ENCODE data around the gene VIL1. TPM values are rescaled to one million over a fixed set of nuclear protein-coding genes. Genes with fewer than 3 reads are reported as not detected.

VIL1 gene
- total RNA-seq, 1 experiment from 2014 or later = not detected

DNA sequence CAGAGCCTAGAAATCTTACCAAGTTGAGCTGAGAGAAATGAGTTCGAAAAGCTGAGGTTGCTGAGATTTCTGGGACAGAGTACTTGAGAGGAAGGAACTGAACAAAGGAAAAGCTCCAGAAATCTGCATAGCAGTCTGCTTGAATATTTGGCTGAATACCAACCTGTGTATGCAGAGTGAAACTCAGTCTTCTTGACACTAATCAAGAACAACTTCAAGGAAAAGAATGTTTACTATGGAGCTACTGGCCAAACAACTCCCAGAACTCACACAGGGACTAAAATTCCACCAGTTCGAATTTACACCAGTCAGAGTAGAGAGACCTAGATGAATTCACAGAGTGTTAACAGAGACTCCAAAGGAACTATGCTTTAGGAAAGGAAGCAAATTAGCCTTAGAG, 82.7 kb downstream of the VIL1 start:
- Histone ChIP-seq H3K27ac (peak overlapping the region; percentile 25; the same call in 1 of the 2 replicates), H4K20me1 (ENCODE audit: insufficient read depth) (no peaks in the 10 kb centered on the region), H3F3A (ENCODE audit: insufficient read depth, low read depth) (0 out of 2 replicates have a peak, but pooled peaks cover 4% of the 10 kb centered on the region), H3K4me3 (no peak overlapping the region), H3K79me2 (ENCODE audit: low read depth) (no peaks in the 10 kb centered on the region), H3K4me2 (no peak overlapping the region), H3K4me1 (replicated peaks; ENCODE audit: insufficient read depth) (no peaks in the 10 kb centered on the region), H3K9me2 (ENCODE audit: insufficient read depth) (no peaks in the 10 kb centered on the region), H3K9me3 (ENCODE audit: insufficient read depth, low read depth) (no peaks in the 10 kb centered on the region), H2AFZ (no peak overlapping the region), H3K27me3 (ENCODE audit: insufficient read depth, low read depth) (no peaks in the 10 kb centered on the region), H3K36me3 (ENCODE audit: low read depth) (0 out of 2 replicates have a peak, but pooled peaks cover 3% of the 10 kb centered on the region)
- CTCF ChIA-PET = interaction anchor here (0.6 to 1.5 kb wide), 3 partner anchors 11 to 112 kb away, joined by 3 to 5 read pairs (median 3); no protein-coding TSS in a partner anchor
- DNase-seq = no peak
- POLR2A ChIA-PET (ENCODE audit: unreplicated experiment) = no interaction called here
- TF ChIP-seq EZH2 (IDR thresholded peaks at IDR 0.05; ENCODE audit: low read depth) = no peak
- TF ChIP-seq, protein P1, sequence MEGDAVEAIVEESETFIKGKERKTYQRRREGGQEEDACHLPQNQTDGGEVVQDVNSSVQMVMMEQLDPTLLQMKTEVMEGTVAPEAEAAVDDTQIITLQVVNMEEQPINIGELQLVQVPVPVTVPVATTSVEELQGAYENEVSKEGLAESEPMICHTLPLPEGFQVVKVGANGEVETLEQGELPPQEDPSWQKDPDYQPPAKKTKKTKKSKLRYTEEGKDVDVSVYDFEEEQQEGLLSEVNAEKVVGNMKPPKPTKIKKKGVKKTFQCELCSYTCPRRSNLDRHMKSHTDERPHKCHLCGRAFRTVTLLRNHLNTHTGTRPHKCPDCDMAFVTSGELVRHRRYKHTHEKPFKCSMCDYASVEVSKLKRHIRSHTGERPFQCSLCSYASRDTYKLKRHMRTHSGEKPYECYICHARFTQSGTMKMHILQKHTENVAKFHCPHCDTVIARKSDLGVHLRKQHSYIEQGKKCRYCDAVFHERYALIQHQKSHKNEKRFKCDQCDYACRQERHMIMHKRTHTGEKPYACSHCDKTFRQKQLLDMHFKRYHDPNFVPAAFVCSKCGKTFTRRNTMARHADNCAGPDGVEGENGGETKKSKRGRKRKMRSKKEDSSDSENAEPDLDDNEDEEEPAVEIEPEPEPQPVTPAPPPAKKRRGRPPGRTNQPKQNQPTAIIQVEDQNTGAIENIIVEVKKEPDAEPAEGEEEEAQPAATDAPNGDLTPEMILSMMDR (conservative IDR thresholded peaks at IDR 0.05) = no peak
- no TSS peak for BruUV-seq (replicated peaks)
- intact Hi-C loops (cut with micrococcal nuclease; ENCODE audit: unreplicated experiment) = no loop called here

Small RNAs within 50 kb of the gene (microRNA-seq; reads per million reads assigned to microRNA genes)
- gene MIR26B (ENCODE audit: borderline number of aligned reads, borderline replicate concordance) = 21,025 reads per million, percentile 96 among the genes with 10 or more reads in this experiment

Other genes with a start within 250 kb of the VIL1 start
- gene ARPC2, start 201.9 kb upstream of the VIL1 start, total RNA-seq (2021) = 228 and 273 TPM in 2 replicates
- gene GPBAR1, start 158.1 kb upstream of the VIL1 start, total RNA-seq (2021) = 0.20 and 0.22 TPM in 2 replicates
- gene AAMP, start 149.0 kb upstream of the VIL1 start, total RNA-seq (2021) = 126 and 165 TPM in 2 replicates
- gene PNKD, start 148.6 kb upstream of the VIL1 start, total RNA-seq (2021) = 94.7 and 102 TPM in 2 replicates
- gene TMBIM1, start 126.6 kb upstream of the VIL1 start, total RNA-seq (2021) = 172 and 187 TPM in 2 replicates
- gene CATIP, start 62.3 kb upstream of the VIL1 start, total RNA-seq (2021) = 1.1 and 2.4 TPM in 2 replicates
- gene SLC11A1, start 36.9 kb upstream of the VIL1 start, total RNA-seq (2021) = 0.35 and 0.44 TPM in 2 replicates
- gene CTDSP1, start 19.3 kb upstream of the VIL1 start, total RNA-seq (2021) = 61.8 and 69.6 TPM in 2 replicates
- 13.1 and 15.4 TPM in 2 replicates for gene USP37, start 149.2 kb downstream of the VIL1 start, total RNA-seq (2021)
- gene CNOT9, start 149.7 kb downstream of the VIL1 start, total RNA-seq (2021) = 45.8 and 46.0 TPM in 2 replicates
- gene PLCD4, start 188.8 kb downstream of the VIL1 start, total RNA-seq (2021) = 0.74 and 1.3 TPM in 2 replicates
- 23.1 and 23.7 TPM in 2 replicates for gene ZNF142, start 240.5 kb downstream of the VIL1 start, total RNA-seq (2021)
- gene BCS1L, start 240.6 kb downstream of the VIL1 start, total RNA-seq (2021) = 36.0 and 38.8 TPM in 2 replicates